ENCODE data around the gene TRIM2.

The TRIM2 gene

DNA sequence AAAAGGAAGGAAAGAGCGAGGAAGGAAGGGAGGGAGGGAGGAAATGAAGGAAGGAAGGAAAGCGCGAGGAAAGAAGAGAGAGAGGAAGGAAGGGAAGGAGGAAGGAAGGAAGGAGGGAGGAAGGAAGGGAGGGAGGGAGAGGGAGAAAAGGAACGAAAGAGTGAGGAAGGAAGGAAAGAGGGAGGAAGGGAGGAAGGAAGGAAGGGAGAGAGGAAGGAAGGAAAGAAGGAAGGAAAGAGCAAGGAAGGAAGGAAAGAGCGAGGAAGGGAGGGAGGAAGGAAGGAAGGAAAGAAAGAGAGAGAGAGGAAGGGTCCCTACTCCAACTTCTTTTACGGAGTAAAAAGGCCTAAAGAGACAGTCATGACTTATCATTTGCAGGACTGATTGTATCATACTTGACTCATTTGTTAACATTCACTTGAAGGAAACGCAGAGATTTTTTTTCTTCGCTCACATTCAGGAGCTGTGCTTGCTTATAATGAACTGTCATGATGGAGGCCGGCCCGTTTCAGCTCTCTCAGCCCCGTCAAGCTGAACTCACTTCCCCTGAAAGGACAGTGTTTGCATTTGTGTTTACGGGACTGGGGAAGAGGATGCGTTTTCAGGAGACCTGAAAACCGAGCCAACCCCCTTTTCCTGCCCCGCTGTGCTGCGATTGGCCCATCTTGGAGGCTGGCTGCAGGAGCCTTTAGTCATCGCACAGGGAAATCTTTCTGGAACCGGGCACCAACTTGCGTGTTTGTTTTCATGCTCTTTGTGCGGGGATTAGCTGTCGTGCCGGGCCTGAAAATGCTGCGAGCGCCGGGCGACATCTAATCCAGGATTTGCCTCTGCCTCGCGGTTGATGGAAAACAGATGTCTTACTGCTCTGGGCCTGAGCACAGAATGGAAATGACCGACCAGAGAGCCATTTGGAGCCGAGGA is 17.8 kb downstream of the TRIM2 start:
- Histone ChIP-seq H3K27me3 (replicated peaks; ENCODE audit: control insufficient read depth, insufficient read depth, low read length) (no peaks in the 10 kb centered on the region), H3K4me3 (replicated peaks; ENCODE audit: low read depth, low read length) (peak overlapping the region; percentile 66), H3K36me3 (ENCODE audit: control insufficient read depth, insufficient read depth, low read length) (no peaks in the 10 kb centered on the region)
- TF ChIP-seq CTCF (IDR thresholded peaks at IDR 0.05; ENCODE audit: insufficient read depth, low read length, poor library complexity, severe bottlenecking), result no peak
- DNase-seq (ENCODE audit: extremely low read depth, insufficient read length), result peak; percentile 43

- Histone ChIP-seq H3K4me3 (replicated peaks; ENCODE audit: low read depth, low read length) (peak overlapping the region; percentile 66), H3K27me3 (replicated peaks; ENCODE audit: control insufficient read depth, insufficient read depth, low read length) (no peaks in the 10 kb centered on the region), H3K36me3 (ENCODE audit: control insufficient read depth, insufficient read depth, low read length) (no peaks in the 10 kb centered on the region)
- peak; percentile 59 for DNase-seq (ENCODE audit: extremely low read depth, insufficient read length)
- no peak for TF ChIP-seq CTCF (IDR thresholded peaks at IDR 0.05; ENCODE audit: insufficient read depth, low read length, poor library complexity, severe bottlenecking)
Measured at GRCh38 chr4:153222707-153223426, 18.6 kb downstream of the TRIM2 start.

- H3K27me3 ChIP-seq (replicated peaks; ENCODE audit: control insufficient read depth, insufficient read depth, low read length), result no peaks in the 10 kb centered on the region
- no peak for TF ChIP-seq CTCF (IDR thresholded peaks at IDR 0.05; ENCODE audit: insufficient read depth, low read length, poor library complexity, severe bottlenecking)
- no peaks in the 10 kb centered on the region for H3K36me3 ChIP-seq (ENCODE audit: control insufficient read depth, insufficient read depth, low read length)
- peak overlapping the region; percentile 66 for H3K4me3 ChIP-seq (replicated peaks; ENCODE audit: low read depth, low read length)
- no peak for DNase-seq (ENCODE audit: extremely low read depth, insufficient read length)
Measured at GRCh38 chr4:153223427-153223801, 19.2 kb downstream of the TRIM2 start.

GRCh38 chr4:153223930-153224329 is 19.7 kb downstream of the TRIM2 start:
- Histone ChIP-seq H3K27me3 (replicated peaks; ENCODE audit: control insufficient read depth, insufficient read depth, low read length) (no peaks in the 10 kb centered on the region), H3K4me3 (replicated peaks; ENCODE audit: low read depth, low read length) (no peak overlapping the region; the same call in 1 of the 2 replicates), H3K36me3 (ENCODE audit: control insufficient read depth, insufficient read depth, low read length) (no peaks in the 10 kb centered on the region)
- no peak for TF ChIP-seq CTCF (IDR thresholded peaks at IDR 0.05; ENCODE audit: insufficient read depth, low read length, poor library complexity, severe bottlenecking)
- no peak for DNase-seq (ENCODE audit: extremely low read depth, insufficient read length)

DNA sequence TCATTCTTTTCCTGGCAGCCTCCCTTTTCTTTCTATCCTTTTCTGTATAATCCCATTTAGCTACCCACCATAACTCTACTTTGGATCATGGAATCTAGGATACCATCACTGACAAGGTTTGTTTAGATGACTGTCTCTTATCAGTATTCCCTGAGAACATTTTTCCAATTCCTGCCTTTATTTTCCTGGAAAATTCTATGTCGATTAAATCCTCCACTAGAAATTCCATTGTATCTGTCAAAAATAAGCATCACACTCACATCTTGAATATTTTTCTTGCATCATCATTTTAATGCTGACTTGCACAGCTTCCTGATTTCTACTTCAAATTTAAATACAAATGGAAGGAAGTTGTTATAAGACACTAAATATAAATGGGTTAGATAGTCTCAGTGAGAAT is 20.2 kb downstream of the TRIM2 start:
- Histone ChIP-seq H3K36me3 (ENCODE audit: control insufficient read depth, insufficient read depth, low read length) (no peaks in the 10 kb centered on the region), H3K4me3 (replicated peaks; ENCODE audit: low read depth, low read length) (no peak overlapping the region), H3K27me3 (replicated peaks; ENCODE audit: control insufficient read depth, insufficient read depth, low read length) (no peaks in the 10 kb centered on the region)
- DNase-seq (ENCODE audit: extremely low read depth, insufficient read length), result no peak
- no peak for TF ChIP-seq CTCF (IDR thresholded peaks at IDR 0.05; ENCODE audit: insufficient read depth, low read length, poor library complexity, severe bottlenecking)
